Kidney (tissue), 14 donors: Measurements from ENCODE around the gene NRCAM. TPM values are rescaled to one million over a fixed set of nuclear protein-coding genes. Genes with fewer than 3 reads are reported as not detected.

ENCODE experiments used
- DNase-seq, 5 donors: peaks; one replicate each; pipeline ENCODE4 v3.0.0-alpha.2; 2013 to 2020
- FAIRE-seq: peaks from 2 replicates; lab custom pipeline; 2012; peaks lifted over from hg19 to GRCh38; lab: Jason Lieb, UNC
- H3K27ac ChIP-seq, 2 donors: one replicate each; pipeline ENCODE4 v1.7.0; 2013; ENCODE audit warnings: low read depth in 2 of 2, low read length in 2 of 2, inconsistent platforms in 1 of 2
- H3K27me3 ChIP-seq: one replicate; pipeline ENCODE4 v1.7.1; 2013; ENCODE audit warnings: low read length, inconsistent platforms; ENCODE audit not compliant: control insufficient read depth, insufficient read depth
- H3K36me3 ChIP-seq, 3 donors: one replicate each; pipeline versions ENCODE4 v1.7.0 to v1.7.1; 2013; ENCODE audit warnings: low read length in 3 of 3, control low read depth in 1 of 3, inconsistent platforms in 1 of 3; ENCODE audit not compliant: insufficient read depth in 3 of 3, control insufficient read depth in 2 of 3
- H3K4me1 ChIP-seq, 3 donors: one replicate each; pipeline versions ENCODE4 v1.7.0 to v1.7.1; 2013; ENCODE audit warnings: low read length in 3 of 3, inconsistent platforms in 1 of 3, low read depth in 1 of 3; ENCODE audit not compliant: control insufficient read depth in 2 of 3, insufficient read depth in 2 of 3
- H3K4me3 ChIP-seq, 3 donors: one replicate each; pipeline versions ENCODE4 v1.7.0 to v1.8.1; 2013; ENCODE audit warnings: low read length in 3 of 3, control low read depth in 1 of 3, inconsistent platforms in 1 of 3
- H3K9ac ChIP-seq, 3 donors: one replicate each; pipeline versions ENCODE4 v1.7.0 to v1.7.1; 2013; ENCODE audit warnings: low read length in 3 of 3, control low read depth in 1 of 3, inconsistent platforms in 1 of 3
- H3K9me3 ChIP-seq, 3 donors: one replicate each; pipeline versions ENCODE4 v1.7.0 to v1.7.1; 2013; ENCODE audit warnings: low read length in 3 of 3, control low read depth in 1 of 3, inconsistent platforms in 1 of 3; ENCODE audit not compliant: control insufficient read depth in 2 of 3, insufficient read depth in 1 of 3
- intact Hi-C: fragments of 100-400 bp; cut with DNase I; formaldehyde crosslinking; loops from one replicate; pipeline ENCODE4 v1.11.1; 2022
- polyA plus RNA-seq: library from polyadenylated mRNA; stranded (reverse); fragments of 350-450 nt; fragmentation: Illumina TruSeq; extraction: RNeasy Lipid Tissue Mini Kit (QIAGEN cat#74804); gene quantifications from one replicate; pipeline ENCODE4 v1.2.3, GENCODE V29; 2014; ENCODE audit warnings: low read depth, low replicate concordance; ENCODE audit not compliant: insufficient read depth
- total RNA-seq: library from RNA; stranded (reverse); fragmentation: NEBNext Ultra II Directional; extraction: Animal tissue kit (Norgen Biotek cat#: 25700); gene quantifications from one replicate; pipeline ENCODE4 v1.2.1, GENCODE V29; 2021
- TF ChIP-seq, protein P1 (sequence below): IDR thresholded peaks from 3 replicates; pipeline ENCODE4 v1.5.1; 2012; ENCODE audit warnings: mild to moderate bottlenecking, moderate library complexity, borderline replicate concordance; ENCODE audit not compliant: insufficient read depth; ENCODE audit errors: extremely low read depth
- donor health status: control.
- donor health status: control.
- donor health status: control.
- donor health status: control.
- donor health status: control.
- donor health status: DM: yes; HTN: yes; CAD: no.
- donor health status: Normal renal cell carcinoma (clear cell type).

NRCAM gene
- total and polyA plus RNA-seq, 2 donors from 2014 or later: 16.8 to 20.6 TPM

DNA sequence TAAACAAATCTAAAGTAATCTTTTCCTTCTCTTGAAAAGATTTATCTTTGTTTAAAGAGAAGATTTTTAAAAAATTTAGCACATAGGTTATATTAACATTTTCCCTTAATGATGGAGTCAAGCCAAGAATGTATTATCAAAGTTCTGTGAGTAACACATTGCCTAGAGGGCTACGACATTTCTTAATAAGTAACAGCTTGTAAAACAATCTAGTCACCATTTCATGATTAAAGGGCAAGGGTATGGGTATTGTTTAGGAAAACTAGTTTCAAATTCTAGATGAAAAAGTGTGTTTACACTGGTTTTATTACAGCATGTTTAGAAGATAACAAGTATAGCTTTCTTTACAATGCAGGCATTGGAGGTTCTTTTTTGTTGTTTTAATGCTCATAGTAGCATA, 297.5 kb downstream of the NRCAM start:
- FAIRE-seq (peak; percentile 72), DNase-seq (peak in 1 of 5 donors; percentile 18)

DNA sequence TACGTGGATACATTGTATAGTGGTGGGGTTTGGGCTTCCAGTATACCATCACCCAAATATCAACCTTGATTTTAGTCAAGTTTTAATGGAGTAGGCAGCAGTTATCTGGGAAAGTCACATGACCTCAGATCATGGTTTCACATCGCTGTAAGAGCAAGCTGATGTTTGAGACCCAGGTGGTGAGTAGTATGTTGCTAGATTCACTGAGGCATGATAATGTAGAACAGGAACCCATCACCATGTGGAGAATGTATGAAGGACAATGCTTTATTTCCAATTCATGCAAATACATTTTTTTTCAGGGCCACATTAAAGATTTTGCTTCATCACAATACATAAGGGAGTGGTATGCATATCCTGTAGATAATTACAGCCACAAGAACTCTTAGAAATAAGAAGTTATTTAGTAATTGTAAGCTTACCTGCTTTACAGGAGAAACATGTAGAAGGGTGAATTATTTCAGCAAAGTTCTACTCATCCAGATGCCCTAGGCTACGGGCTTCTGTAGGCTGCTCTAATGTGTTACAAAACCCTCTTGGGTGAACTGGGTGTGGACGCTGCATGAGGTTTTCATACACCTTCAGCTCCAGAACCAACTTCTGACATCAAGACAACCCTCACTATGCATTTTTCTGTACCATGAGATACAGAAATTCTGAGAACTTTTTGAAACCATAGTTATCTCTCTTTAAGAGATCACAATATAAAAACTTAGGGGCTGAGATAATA, 298.5 kb downstream of the NRCAM start:
- intact Hi-C loops: no loop called here

More for the DNA sequence above, 297.5 kb downstream of the NRCAM start:
- no peak overlapping the region for H3K27ac ChIP-seq
- H3K9me3 ChIP-seq: no peaks in the 10 kb centered on the region
- no peaks in the 10 kb centered on the region for H3K27me3 ChIP-seq
- H3K4me1 ChIP-seq: no peaks in the 10 kb centered on the region
- H3K9ac ChIP-seq: no peak overlapping the region
- H3K4me3 ChIP-seq: no peak overlapping the region
- TF ChIP-seq, protein P1, sequence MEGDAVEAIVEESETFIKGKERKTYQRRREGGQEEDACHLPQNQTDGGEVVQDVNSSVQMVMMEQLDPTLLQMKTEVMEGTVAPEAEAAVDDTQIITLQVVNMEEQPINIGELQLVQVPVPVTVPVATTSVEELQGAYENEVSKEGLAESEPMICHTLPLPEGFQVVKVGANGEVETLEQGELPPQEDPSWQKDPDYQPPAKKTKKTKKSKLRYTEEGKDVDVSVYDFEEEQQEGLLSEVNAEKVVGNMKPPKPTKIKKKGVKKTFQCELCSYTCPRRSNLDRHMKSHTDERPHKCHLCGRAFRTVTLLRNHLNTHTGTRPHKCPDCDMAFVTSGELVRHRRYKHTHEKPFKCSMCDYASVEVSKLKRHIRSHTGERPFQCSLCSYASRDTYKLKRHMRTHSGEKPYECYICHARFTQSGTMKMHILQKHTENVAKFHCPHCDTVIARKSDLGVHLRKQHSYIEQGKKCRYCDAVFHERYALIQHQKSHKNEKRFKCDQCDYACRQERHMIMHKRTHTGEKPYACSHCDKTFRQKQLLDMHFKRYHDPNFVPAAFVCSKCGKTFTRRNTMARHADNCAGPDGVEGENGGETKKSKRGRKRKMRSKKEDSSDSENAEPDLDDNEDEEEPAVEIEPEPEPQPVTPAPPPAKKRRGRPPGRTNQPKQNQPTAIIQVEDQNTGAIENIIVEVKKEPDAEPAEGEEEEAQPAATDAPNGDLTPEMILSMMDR: no peak
- H3K36me3 ChIP-seq: no peaks in the 10 kb centered on the region
- intact Hi-C loops: no loop called here

DNA sequence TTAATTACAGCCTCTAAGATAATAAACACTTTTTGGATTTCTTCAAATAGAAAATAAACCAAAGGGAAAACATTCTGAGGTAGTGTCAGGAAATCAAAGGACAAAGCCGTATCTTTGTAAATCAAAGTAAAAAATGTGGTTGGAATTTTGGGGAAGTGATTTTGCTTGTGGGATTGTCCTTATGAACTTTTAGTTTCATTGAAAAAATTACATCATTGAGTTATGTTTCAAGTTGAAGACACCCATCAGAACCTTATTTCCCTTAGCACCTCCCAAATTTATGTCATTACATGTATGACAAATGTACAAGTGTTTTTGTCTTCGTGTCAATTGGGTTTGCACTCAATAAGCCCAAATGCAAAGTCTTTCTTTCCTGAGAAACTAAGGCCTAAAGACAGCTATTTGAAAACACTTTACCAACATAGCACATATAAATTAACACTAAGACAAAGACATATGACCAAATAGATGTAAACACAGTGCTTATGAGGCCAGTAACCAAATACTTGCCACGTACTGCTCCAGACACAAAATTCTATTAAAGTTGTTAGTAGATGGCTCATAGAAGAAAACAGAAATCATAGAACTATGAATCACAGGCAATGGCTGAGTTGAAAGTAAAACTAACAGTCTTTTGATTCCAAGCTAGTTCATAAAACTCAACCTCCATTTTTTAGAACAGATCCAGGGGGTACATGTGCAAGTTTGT, 299.2 kb downstream of the NRCAM start:
- no peaks in the 10 kb centered on the region for H3K9me3 ChIP-seq
- no peak overlapping the region for H3K9ac ChIP-seq
- no peak for FAIRE-seq
- H3K27me3 ChIP-seq: no peaks in the 10 kb centered on the region
- DNase-seq: no peak
- TF ChIP-seq, protein P1: no peak
- intact Hi-C loops: no loop called here
- H3K36me3 ChIP-seq: no peaks in the 10 kb centered on the region
- H3K4me3 ChIP-seq: no peak overlapping the region
- no peaks in the 10 kb centered on the region for H3K4me1 ChIP-seq
- H3K27ac ChIP-seq: no peak overlapping the region

More for the DNA sequence above, 298.5 kb downstream of the NRCAM start:
- FAIRE-seq (no peak), DNase-seq (no peak)
- Histone ChIP-seq H3K27ac (no peak overlapping the region), H3K9me3 (no peaks in the 10 kb centered on the region), H3K4me3 (no peak overlapping the region), H3K9ac (no peak overlapping the region), H3K4me1 (no peaks in the 10 kb centered on the region), H3K36me3 (no peaks in the 10 kb centered on the region), H3K27me3 (no peaks in the 10 kb centered on the region)
- TF ChIP-seq, protein P1: no peak
